H54 (cell line): ENCODE data around the gene PREP.
"Not testable (repeated sequence)": the region's sequence is repeated elsewhere in the genome, so short reads cannot be mapped to it uniquely, and the experiment has no call there.

Experiments
- DNase-seq: peaks from one replicate; pipeline ENCODE4 v3.0.0; 2011; ENCODE audit warnings: low spot score, mixed read lengths; ENCODE audit not compliant: insufficient read length
- FAIRE-seq: peaks from 3 replicates; lab custom pipeline; 2011; peaks lifted over from hg19 to GRCh38; lab: Jason Lieb, UNC
- POLR2A ChIP-seq: IDR thresholded peaks from 2 replicates; pipeline ENCODE4 v1.6.1; 2011; ENCODE audit warnings: low read depth, mild to moderate bottlenecking, low read length

The PREP gene

DNA sequence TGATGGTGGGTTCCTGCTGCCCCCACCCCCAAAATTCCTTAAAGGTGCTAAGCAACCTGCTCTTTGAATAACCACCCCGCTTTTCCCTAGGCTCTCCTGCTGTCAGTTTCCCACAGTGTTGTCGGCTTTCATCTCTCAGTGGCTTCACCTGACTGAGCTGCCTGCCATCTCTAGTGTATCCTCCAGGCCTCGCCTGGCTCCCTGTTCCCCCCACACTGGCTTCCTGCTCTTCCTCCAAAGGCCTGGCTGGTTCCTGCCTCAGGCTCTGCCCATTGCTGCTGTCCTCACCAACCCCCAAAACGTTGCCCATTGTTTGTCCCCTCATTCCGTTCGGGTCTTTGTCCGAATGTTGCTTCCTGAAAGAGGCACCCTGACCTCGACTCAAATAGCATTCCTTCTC lies 129.3 kb downstream of the PREP start:
- FAIRE-seq, result no peak
- TF ChIP-seq POLR2A, result no peak
- no peak for DNase-seq

DNA sequence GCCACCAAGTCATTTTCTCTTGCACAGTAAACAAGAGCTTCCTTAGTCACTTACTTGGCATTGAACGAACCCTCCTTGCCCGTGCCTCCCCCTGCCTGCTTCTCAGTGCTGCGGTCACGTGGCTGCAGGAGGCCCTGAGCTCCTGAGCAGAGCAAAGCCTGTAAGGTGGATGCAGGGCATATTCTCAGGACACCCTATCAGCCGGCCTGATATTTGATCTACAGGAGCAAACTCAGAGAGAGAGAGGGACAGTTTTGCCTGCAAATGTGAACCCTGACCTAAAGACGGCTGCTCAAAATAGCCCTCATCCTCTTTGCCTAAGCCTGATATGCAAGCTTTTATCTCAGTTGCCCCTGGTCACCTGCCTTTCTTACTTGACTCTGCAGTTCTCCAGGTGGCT lies 130.1 kb downstream of the PREP start:
- no peak for DNase-seq
- no peak for FAIRE-seq
- TF ChIP-seq POLR2A, result no peak

DNA sequence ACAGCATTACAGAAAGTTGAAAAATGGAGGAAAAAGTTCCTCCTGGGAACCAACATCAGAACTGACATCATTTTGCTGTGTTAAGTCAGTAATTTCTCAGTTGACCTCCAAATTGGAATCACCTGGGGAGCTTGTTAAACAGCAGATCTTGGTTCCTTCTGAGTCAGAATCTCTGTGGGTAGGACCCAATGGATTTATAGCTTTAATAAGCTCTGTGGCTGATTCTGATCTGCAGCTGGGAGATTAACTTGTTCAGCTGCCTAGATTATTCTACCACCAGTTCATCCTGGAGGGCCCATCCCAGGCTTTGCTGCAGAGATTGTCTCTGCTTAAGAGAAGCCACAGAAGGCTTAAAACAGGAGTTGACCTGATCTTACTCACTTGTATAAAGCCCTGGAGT lies 132.4 kb downstream of the PREP start:
- no peak for DNase-seq
- no peak for FAIRE-seq
- TF ChIP-seq POLR2A, result no peak

DNA sequence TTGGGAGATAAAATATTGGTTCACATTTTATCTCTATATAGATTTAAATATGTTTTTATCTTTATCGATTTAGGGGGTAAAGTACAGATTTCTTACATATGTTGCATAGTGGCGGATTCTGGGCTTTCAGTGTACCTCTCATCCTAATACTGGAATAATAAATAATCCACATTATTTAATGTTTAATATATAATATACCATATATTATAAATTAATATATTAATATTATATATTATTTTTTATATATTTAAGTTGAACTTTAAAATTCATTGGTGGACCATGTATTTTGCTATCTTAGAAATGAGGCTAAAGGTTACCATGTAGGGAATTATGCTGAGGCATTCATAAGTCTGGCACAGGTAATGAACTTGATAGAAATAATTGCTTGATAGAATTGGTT lies 133.5 kb downstream of the PREP start:
- TF ChIP-seq POLR2A, result no peak
- no peak for DNase-seq
- no peak for FAIRE-seq

DNA sequence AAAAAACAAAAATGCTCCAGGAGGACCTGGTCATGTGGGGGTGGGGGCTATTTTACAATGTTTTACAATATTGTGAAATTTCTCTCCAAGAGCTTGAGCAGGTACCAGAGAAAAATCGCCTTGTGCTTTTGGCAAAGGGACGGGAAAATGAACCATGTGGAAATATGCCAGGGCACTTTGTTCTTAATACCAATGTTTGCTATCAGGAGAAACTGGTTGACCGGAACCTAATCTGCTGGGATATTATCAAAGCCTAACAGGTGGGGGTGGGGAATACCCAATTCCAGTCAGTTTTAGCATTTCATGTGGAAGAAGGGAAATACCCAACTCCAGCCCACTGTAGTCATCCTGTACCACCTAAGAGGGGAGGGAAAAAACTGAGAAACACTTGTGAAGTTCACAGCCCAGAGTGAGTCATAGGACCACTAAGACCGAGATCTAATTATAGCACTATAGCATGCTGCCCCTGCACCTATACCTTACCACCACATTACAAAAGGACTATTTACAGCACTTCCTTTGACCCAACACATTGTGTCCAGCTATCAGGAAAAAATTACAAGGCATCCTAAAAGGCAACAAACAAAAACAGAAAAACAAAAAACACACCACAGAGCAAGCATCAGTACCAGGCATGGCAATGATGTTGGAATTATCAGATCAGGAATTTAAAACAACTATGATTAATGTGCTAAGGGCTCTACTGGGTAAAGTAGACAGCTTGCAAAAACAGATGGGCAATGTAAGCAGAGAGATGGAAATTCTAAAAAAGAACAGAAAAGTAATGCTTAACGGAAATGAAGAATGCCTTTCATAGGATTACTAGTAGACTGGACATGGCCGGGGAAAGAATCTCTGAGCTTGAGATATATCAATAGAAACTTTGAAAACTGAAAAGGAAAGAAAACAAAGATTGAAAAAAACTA lies 138.9 kb downstream of the PREP start:
- no peak for DNase-seq
- TF ChIP-seq POLR2A, result no peak
- FAIRE-seq, result no peak

DNA sequence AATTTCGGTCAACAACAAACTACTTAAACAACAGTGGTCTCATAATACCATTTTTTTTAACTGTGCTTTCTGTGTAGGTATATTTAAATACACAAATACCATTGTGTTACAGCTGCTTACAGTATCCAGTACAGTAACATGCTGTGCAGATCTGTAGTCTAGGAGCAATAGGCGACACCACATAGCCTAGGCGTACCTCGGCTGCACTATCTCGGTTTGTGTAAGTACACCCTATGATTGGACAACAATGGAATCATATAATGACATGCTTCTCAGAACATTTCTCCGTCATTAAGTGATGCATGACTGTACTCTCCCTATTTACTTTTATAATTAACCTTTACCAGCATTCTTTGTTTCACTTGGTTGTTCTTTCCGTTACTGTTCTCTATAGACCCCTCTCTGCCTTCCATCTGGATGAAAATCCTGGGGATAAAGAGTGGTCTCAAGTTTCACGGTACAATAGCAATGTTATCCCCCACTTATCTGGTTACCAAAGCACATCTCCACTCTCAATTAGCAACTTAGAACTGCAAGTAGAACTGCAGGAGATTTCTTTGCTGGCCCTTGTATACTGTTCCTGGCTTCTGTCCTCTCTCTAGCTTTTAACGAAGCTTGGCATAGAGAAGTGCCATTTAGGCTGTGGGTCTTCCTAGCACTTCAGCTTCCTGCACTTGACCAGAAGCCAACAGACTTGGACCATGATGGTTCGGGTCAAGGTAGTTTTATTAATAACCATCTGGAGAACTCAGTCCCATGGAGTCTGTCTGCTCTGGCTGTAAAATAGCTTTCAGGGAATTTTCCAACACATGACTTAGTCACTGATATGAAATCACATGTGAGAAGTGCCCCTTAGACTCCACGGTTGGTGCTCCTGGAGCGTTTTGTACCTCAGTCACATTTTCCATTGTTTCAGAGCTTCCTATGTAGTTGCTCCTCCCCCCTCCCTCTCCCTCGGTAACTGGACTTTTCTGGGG lies 142.7 kb downstream of the PREP start:
- TF ChIP-seq POLR2A, result no peak
- FAIRE-seq (no peak), DNase-seq (no peak)

DNA sequence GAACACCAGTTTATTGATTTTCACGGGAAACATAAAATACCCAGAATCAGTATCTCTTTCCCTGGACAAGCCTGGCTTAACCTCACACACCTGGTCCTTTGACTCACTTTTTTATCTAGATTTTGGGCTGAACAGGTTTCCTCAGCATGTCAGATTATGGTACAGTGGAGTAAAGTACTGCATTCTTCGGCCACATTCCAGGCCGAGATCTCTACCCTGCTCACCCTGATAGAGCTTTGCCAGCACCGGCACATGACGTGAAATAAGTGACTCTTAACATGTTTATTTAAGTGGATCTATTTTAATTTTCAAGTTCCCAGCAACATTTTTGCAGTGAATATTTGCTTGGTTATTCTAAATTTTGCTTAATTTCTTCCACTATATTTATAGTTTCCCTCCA lies 144.1 kb downstream of the PREP start:
- FAIRE-seq, result no peak
- DNase-seq, result no peak
- no peak for TF ChIP-seq POLR2A

DNA sequence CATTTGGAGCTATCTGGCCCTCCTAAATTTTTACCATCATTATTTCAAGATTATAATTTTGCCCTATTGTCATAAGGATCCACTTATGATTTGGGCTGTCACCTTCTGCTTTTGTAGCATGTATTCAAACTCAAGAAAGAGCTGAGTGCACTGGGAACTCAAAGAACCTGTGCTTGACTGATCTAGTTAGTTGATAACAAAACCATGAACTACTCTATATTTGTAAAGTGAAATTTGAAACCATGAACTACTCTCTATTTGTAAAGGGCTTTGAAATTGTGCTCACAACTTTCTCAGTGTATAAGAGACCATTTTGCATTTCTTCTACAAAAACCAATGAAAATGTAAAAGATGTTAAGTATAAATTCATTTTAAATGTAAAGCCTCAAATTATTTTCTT lies 145.5 kb downstream of the PREP start:
- FAIRE-seq, result no peak
- TF ChIP-seq POLR2A, result no peak
- no peak for DNase-seq

DNA sequence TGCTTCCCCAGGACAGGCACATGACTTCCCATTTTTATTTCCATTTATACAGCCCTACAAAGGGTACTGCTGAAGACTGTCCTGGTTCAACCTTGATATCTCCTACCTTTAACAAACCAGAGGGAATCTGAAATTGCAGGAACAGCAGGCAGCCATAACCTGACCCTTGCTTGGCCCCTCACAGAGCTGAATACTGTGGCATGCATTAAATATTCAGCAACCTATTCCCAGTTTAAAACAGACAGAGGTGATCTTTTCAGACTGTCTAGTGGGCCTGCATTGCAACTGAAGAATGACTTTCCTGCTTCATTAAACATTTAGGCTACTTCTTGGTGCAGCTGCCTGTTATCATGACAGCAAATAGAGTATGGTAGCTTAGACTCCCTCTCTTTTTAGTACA lies 146.3 kb downstream of the PREP start:
- TF ChIP-seq POLR2A, result no peak
- no peak for FAIRE-seq
- no peak for DNase-seq

DNA sequence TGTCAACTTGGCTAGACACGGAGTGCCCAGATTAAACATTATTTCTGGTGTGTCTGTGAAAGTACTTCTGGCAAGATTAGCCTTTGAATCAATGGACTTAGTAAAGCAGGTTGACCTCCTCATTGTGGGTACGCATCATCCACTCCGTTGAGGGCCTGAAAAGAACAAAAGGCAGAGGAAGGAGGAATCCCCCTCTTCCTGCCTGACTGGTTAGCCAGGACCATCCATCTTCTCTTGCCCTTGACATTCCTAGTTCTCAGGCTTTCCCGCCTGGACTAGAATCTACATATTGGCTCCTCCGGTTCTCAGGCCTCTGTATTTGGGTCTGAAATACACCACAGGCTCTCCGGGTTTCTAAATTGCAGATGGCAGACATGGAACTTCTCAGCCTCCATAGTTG lies 149.1 kb downstream of the PREP start:
- no peak for TF ChIP-seq POLR2A
- FAIRE-seq (no peak), DNase-seq (no peak)

DNA sequence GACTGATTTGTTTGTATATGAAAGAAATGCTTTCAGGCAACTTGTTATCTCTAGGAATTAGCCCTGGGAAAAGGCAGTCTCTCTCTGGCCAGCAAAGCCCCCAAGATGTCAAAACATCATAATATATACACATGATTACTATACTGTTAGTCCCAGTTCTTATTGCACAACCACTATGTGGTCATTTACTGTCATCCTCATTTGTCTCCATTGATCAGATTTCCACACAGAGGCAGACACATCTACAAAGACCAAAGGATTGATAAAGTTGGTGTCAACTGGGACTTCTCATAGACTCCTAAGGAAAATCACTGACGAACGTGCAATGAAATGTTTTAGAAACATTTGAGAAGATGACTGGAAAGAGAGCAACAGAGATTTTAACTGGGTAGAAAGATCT lies 151.2 kb downstream of the PREP start:
- FAIRE-seq, result no peak
- no peak for DNase-seq
- TF ChIP-seq POLR2A, result no peak

DNA sequence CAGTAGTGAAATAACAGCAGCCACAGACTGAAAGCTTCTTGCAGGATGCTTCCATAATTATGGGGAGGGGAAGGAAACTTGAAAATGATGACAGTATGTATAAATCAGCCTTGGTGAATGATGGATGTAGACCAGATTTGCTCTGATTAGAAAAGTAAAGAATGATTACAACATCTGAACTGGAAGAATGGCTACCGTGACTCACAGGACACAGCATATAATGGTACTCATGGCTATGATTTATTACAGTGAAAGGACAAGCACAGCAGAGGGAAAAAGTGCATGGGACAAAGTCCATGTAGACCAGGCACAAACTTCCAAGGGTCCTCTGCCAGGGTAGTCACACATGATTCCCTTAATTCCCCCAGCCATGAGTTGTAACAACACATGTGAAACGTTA lies 152.3 kb downstream of the PREP start:
- no peak for FAIRE-seq
- no peak for DNase-seq
- TF ChIP-seq POLR2A, result no peak

DNA sequence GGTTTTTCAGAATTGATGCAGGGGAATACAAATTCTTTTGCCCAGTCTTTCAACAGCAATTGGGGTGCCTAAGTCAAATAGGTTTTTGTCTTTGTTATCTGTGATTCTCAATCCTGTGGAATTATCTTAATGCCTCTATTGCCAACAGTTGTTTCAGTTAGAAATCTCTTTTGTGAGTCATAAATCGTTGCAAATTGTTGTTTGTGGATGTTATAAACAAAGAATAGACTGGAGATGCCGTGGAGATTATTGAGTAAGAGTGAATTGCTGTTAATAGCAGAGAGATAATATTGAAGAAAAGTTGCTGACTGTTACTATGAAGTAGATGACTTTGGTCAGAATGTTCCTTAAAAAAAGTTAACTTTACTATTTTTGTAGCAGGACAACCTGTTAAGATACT lies 159.4 kb downstream of the PREP start:
- no peak for DNase-seq
- TF ChIP-seq POLR2A, result no peak
- FAIRE-seq, result no peak

DNA sequence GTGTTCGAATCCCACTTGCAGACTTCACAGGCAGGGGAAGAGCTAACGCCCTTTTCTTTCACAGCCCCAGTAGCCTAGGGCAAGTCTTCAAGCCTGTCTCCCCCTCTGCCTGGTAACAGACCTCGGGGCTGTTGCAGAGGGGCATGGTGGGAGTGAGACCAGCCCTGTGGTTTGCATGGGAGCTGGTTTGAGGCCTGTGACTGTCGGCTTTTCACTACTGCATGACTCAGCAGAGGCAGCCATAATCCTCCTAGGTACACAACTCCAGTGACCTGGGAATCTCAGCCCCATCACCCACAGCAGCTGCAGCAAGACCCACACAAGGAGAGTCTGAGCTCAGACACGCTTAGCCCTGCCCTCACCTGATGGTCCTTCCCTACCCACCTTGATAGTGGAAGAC lies 167.7 kb downstream of the PREP start:
- DNase-seq (no peak), FAIRE-seq (no peak)
- no peak for TF ChIP-seq POLR2A

DNA sequence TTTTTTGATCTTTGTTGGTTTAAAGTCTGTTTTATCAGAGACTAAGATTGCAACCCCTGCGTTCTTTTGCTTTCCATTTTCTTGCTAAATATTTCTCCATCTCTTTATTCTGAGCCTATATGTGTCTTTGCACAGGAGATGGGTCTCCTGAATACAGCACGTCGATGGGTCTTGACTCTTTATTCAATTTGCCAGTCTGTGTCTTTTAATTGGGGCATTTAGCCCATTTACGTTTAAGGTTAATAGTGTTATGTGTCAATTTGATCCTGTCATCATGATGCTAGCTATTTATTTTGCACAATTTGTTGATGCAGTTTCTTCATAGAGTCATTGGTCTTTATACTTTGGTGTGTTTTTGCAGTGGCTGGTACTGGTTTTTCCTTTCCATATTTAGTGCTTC lies 171.1 kb downstream of the PREP start:
- not testable (repeated sequence) for DNase-seq, FAIRE-seq
